OCI-LY7 (cell line): ENCODE data around the gene MTA3. TPM values are rescaled to one million over a fixed set of nuclear protein-coding genes. Genes with fewer than 3 reads are reported as not detected.

ENCODE experiments used
- BruUV-seq: library from RNA; stranded (reverse); fragments of 400-500 nt; replicated peaks from 2 replicates; lab custom pipeline; 2021; lab: Mats Ljungman, UMichigan
- CTCF ChIA-PET: fragments of 300-600 bp; sonication (Branson Sonifier 250); formaldehyde crosslinking; loops from one replicate; lab custom pipeline; 2022; ENCODE audit warnings: antibody characterized with exemption; ENCODE audit not compliant: unreplicated experiment; lab: Charles Lee
- POLR2A ChIA-PET: fragments of 300-600 bp; sonication (Branson Sonifier 250); formaldehyde crosslinking; loops from one replicate; lab custom pipeline; 2022; ENCODE audit warnings: antibody characterized with exemption; lab: Charles Lee
- DNase-seq: peaks from one replicate; pipeline ENCODE4 v3.0.0-alpha.2; 2015; ENCODE audit warnings: low spot score
- H2AFZ ChIP-seq: fragments of 200-600 bp; sonication (generic), shearing (Covaris generic); 2 replicates; pipeline ENCODE4 v1.6.1; 2014; ENCODE audit warnings: mild to moderate bottlenecking, antibody characterized with exemption, low read length, moderate library complexity
- H3K27ac ChIP-seq: fragments of 200-600 bp; sonication (generic); 2 replicates; pipeline ENCODE4 v1.5.1; 2014; ENCODE audit warnings: mixed run types, low read depth, mild to moderate bottlenecking, moderate library complexity, low read length, inconsistent platforms; ENCODE audit not compliant: poor library complexity, severe bottlenecking
- H3K36me3 ChIP-seq: fragments of 200-600 bp; sonication (generic); 2 replicates; pipeline ENCODE4 v1.6.1; 2014; ENCODE audit warnings: mild to moderate bottlenecking, antibody characterized with exemption, low read length, moderate library complexity, mixed read lengths; ENCODE audit not compliant: insufficient read depth
- H3K4me1 ChIP-seq: fragments of 200-600 bp; sonication (generic); 2 replicates; pipeline ENCODE4 v1.5.1; 2014; ENCODE audit warnings: mild to moderate bottlenecking, low read length; ENCODE audit not compliant: insufficient read depth, poor library complexity, severe bottlenecking
- H3K4me2 ChIP-seq: fragments of 200-600 bp; sonication (generic); 2 replicates; pipeline ENCODE4 v1.6.1; 2014; ENCODE audit warnings: mild to moderate bottlenecking, low read length
- H3K4me3 ChIP-seq: fragments of 200-600 bp; sonication (generic); 2 replicates; pipeline ENCODE4 v1.5.1; 2014; ENCODE audit warnings: mild to moderate bottlenecking, low read depth, low read length; ENCODE audit not compliant: poor library complexity, severe bottlenecking
- H3K79me2 ChIP-seq: fragments of 200-600 bp; sonication (generic); 2 replicates; pipeline ENCODE4 v1.6.1; 2016; ENCODE audit warnings: low read depth, mild to moderate bottlenecking, low read length, moderate library complexity, mixed read lengths; ENCODE audit not compliant: insufficient read depth
- H3K9me2 ChIP-seq: fragments of 200-600 bp; sonication (generic); 2 replicates; pipeline ENCODE4 v1.6.1; 2016; ENCODE audit warnings: mild to moderate bottlenecking, low read length, mixed read lengths; ENCODE audit not compliant: insufficient read depth
- H3K9me3 ChIP-seq: fragments of 200-600 bp; sonication (generic); 2 replicates; pipeline ENCODE4 v1.6.1; 2014; ENCODE audit warnings: mild to moderate bottlenecking, mixed run types, low read length, mixed read lengths
- H4K20me1 ChIP-seq: fragments of 200-600 bp; sonication (generic); 2 replicates; pipeline ENCODE4 v1.6.1; 2014; ENCODE audit warnings: mild to moderate bottlenecking, antibody characterized with exemption, low read length, moderate library complexity, mixed read lengths; ENCODE audit not compliant: insufficient read depth
- EZH2phosphoT487 ChIP-seq: fragments of 200-600 bp; sonication (generic); IDR thresholded peaks from 2 replicates; pipeline ENCODE4 v1.6.1; 2018; ENCODE audit warnings: low read depth, borderline replicate concordance, mild to moderate bottlenecking, mixed run types, antibody characterized with exemption, low read length, moderate library complexity, mixed read lengths
- intact Hi-C: fragments of 100-400 bp; cut with micrococcal nuclease; formaldehyde crosslinking; loops from one replicate; pipeline ENCODE4 v1.10.0; 2022; ENCODE audit not compliant: unreplicated experiment
- total RNA-seq, 2 experiments: library from RNA; depleted of rRNA in 1 of 2; stranded (reverse); fragments of >200 nt in 1 of 2; shearing (Covaris generic) in 1 of 2; gene quantifications; 2 replicates each; pipeline ENCODE4 v1.2.3, GENCODE V29; 2014 to 2022
- TF ChIP-seq, protein P1 (sequence below): fragments of 200-600 bp; sonication (generic); conservative IDR thresholded peaks from 2 replicates; pipeline ENCODE4 v1.5.1; 2014; ENCODE audit warnings: mild to moderate bottlenecking, antibody characterized with exemption, low read length, moderate library complexity, mixed read lengths

MTA3 gene
- total RNA-seq, 2 experiments from 2014 or later = 72.7 to 205 TPM

- no TSS peak for BruUV-seq
- no peak for TF ChIP-seq EZH2phosphoT487
- TF ChIP-seq, protein P1, sequence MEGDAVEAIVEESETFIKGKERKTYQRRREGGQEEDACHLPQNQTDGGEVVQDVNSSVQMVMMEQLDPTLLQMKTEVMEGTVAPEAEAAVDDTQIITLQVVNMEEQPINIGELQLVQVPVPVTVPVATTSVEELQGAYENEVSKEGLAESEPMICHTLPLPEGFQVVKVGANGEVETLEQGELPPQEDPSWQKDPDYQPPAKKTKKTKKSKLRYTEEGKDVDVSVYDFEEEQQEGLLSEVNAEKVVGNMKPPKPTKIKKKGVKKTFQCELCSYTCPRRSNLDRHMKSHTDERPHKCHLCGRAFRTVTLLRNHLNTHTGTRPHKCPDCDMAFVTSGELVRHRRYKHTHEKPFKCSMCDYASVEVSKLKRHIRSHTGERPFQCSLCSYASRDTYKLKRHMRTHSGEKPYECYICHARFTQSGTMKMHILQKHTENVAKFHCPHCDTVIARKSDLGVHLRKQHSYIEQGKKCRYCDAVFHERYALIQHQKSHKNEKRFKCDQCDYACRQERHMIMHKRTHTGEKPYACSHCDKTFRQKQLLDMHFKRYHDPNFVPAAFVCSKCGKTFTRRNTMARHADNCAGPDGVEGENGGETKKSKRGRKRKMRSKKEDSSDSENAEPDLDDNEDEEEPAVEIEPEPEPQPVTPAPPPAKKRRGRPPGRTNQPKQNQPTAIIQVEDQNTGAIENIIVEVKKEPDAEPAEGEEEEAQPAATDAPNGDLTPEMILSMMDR = no peak
- Histone ChIP-seq H2AFZ (no peak overlapping the region), H4K20me1 (peaks cover 16% of the 10 kb centered on the region; the same call in 1 of the 2 replicates), H3K27ac (no peak overlapping the region), H3K9me3 (no peaks in the 10 kb centered on the region), H3K79me2 (peaks cover 90% of the 10 kb centered on the region), H3K36me3 (peaks cover 87% of the 10 kb centered on the region), H3K4me1 (peaks cover 53% of the 10 kb centered on the region), H3K4me2 (0 out of 2 replicates have a peak overlapping the region, but pooled peaks have one; percentile 13), H3K9me2 (no peaks in the 10 kb centered on the region), H3K4me3 (no peak overlapping the region)
- ChIA-PET POLR2A (interaction anchor here (1.3 kb wide), 1 partner anchor 15 kb away, joined by 4 read pairs; no protein-coding TSS in a partner anchor), CTCF (no interaction called here)
- DNase-seq = no peak
- intact Hi-C loops = no loop called here
These were observed 4.8 kb downstream of the MTA3 start for GRCh38 chr2:42573256-42573655.

DNA sequence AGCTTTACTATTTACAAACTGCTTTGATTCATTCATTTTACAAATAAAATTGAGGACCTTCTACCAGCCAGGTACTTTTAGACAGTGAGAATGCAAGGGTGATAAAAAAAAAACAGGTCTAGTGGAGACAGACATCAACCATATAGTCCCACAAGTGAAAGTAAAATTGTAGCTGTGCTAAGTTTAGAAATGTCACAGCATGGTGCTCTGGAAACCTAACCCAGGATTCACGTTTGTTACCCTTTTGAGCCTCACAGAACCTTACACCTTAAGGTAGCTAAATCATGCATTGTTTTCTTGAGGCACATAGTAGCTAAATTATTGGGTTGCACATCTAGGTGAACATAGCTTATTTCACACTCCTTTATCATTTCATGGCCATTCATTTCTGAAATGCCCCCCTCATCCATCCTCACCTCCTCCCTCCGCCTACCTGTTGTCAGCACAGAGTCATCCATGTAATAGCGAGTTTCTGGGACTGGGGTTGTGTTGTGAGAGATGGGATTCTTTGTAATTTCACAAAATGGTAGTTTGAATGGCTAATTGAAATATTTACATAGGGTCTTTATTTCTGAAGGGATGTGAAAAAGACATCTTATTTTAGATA lies 7.1 kb downstream of the MTA3 start:
- intact Hi-C loops = no loop called here

More for the DNA sequence above, 7.1 kb downstream of the MTA3 start:
- BruUV-seq = TSS peak; percentile 14
- TF ChIP-seq, protein P1 = no peak
- TF ChIP-seq EZH2phosphoT487 = no peak
- Histone ChIP-seq H3K36me3 (peaks cover 95% of the 10 kb centered on the region), H3K4me3 (no peak overlapping the region), H2AFZ (no peak overlapping the region), H3K79me2 (peaks cover 95% of the 10 kb centered on the region), H3K4me1 (peaks cover 51% of the 10 kb centered on the region), H3K4me2 (peak overlapping the region; percentile 42), H4K20me1 (peaks cover 30% of the 10 kb centered on the region), H3K9me3 (no peaks in the 10 kb centered on the region), H3K27ac (peak overlapping the region; percentile 5), H3K9me2 (no peaks in the 10 kb centered on the region)
- no peak for DNase-seq
- CTCF ChIA-PET = no interaction called here
- POLR2A ChIA-PET = interaction anchor here (0.6 to 1.0 kb wide), 8 partner anchors 9 to 72 kb away, joined by 3 to 10 read pairs (median 3); no protein-coding TSS in a partner anchor
